Myocyte (in vitro differentiated cells): ENCODE data around the gene COCH. TPM values are rescaled to one million over a fixed set of nuclear protein-coding genes. Genes with fewer than 3 reads are reported as not detected.
"Not testable (repeated sequence)": the region's sequence is repeated elsewhere in the genome, so short reads cannot be mapped to it uniquely, and the experiment has no call there.

ENCODE experiments used
- DNase-seq: peaks from one replicate; pipeline ENCODE4 v3.0.0-alpha.2; 2012; ENCODE audit warnings: low read depth
- total RNA-seq: library from RNA; depleted of rRNA; stranded (reverse); fragments of >200 nt; gene quantifications from 2 replicates; pipeline ENCODE4 v1.2.3, GENCODE V29; 2014

The COCH gene
- total RNA-seq, 1 donor from 2014 or later: 0.27 TPM

DNA sequence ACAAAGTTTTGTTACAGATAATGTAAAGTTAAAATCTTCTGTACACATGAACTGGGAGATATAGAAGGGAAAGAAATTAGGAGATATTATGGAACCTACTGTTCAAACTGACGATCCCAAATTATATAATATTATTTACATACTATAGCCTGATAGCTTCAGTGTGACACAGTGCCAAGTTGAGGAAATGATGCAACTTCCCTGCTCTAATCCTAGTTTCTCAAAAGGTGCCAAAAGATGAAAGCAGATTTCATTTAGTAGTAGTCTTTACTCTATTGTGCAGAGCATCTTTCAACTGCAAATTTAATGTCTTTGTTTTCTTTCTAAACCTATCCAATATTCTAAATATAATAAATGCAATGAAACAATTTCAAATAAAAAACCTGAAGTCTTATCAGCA is 46.9 kb downstream of the COCH start:
- no peak for DNase-seq

DNA sequence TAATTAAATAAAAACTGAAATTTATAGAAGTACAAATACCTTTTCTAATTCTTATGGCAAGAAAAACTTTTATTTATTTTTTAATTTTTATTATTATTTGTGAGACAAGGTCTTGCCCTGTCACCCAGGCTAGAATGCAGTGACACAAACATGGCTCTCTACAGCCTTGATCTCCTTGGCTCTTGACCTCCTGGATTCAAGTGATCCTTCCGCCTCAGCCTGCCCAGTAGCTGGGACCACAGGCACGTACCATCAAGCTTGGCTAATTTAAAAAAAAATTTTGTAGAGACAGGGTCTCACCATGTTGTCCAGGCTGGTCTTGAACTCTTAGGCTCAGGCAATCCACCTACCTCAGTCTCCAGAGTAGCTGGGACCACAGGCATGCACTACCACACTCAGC is 47.4 kb downstream of the COCH start:
- DNase-seq: no peak

GRCh38 chr14:30925254-30925653 is 50.9 kb downstream of the COCH start:
- DNase-seq: no peak

DNA sequence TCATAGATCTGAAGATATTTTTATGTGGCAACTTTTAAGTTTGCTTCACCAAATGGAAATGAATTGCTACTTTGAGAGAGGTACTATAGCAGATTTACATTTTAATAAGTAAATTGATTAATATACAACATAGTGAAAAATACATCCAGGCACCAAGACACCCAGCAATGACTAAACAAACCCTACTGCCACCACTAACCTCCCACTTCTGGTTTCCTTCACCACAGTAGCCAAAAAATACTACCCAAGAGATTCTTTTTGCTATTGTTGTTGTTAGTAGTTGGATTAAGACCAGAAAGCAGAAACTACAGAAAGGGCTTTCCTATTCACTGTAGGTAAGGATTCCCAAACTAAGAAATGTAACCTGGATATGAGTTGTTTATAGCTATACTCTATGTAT is 54.1 kb downstream of the COCH start:
- peak; percentile 24 for DNase-seq

- not testable (repeated sequence) for DNase-seq
These were observed 59.6 kb downstream of the COCH start for GRCh38 chr14:30933937-30934336.

DNA sequence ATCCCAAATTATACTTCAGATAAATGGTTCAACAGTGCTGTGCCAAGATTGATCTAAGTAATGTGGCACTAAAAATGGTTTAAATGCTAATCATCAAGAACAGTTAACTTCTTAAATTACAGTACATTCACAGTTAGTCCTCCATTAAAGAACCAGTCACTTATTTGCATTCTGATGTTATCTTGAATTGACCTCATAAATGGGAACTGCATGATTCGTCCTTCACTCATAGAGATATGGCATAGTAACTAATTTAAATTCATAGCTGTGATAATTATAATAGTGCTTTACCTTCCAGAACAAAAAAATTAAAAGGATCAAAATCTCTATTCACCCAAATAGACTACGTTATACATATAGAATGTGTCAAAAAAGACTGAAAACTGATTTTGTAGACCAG is 61.1 kb downstream of the COCH start:
- DNase-seq: no peak

GRCh38 chr14:30938617-30939016 is 64.3 kb downstream of the COCH start:
- DNase-seq: no peak

Other genes starting within 250 kb of the COCH start
- 6.7 and 6.9 TPM in 2 replicates for gene AP4S1, start 151.1 kb downstream of the COCH start, total RNA-seq
- 85.8 and 91.1 TPM in 2 replicates for gene STRN3, start 151.8 kb downstream of the COCH start, total RNA-seq